Measurements from ENCODE around the gene SOS2.
A peak's percentile ranks its signal among the peaks of the same experiment; 100 is the strongest.

DNA sequence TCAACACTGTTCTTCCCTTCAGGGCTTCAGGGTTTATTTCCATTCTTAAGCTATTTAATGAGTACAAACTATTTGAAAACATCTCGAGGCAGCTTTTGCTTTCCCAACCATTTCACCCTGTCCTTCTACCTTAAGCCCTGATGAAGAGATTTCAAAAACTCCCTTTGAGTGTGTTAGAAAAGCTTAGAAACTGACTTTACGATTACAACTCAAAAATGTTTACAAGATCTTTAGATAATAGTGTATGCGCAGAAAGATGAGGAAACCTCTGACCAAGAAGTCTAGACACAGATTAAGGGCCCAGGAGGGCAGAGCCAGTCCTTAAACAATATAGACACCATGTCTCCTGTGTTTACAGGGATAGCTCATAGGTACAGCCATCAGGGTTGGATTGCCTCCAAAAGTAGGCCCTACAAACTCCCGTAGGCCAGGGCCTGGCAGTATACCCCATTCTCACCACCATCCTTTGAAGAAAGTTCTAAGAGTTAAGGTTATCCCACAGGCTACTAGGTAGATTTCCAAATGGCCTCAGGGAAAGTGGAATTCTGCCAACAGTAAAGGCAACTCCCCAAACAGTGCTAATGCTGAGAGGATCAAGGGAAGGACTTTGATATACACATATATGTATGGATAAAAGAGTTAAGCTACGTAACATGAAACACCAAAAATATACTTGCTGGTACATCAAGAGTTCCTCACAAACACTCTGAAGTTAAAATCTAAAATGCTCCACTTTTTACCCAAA, 11.4 kb upstream of the SOS2 start:
- TF ChIP-seq, protein P1, sequence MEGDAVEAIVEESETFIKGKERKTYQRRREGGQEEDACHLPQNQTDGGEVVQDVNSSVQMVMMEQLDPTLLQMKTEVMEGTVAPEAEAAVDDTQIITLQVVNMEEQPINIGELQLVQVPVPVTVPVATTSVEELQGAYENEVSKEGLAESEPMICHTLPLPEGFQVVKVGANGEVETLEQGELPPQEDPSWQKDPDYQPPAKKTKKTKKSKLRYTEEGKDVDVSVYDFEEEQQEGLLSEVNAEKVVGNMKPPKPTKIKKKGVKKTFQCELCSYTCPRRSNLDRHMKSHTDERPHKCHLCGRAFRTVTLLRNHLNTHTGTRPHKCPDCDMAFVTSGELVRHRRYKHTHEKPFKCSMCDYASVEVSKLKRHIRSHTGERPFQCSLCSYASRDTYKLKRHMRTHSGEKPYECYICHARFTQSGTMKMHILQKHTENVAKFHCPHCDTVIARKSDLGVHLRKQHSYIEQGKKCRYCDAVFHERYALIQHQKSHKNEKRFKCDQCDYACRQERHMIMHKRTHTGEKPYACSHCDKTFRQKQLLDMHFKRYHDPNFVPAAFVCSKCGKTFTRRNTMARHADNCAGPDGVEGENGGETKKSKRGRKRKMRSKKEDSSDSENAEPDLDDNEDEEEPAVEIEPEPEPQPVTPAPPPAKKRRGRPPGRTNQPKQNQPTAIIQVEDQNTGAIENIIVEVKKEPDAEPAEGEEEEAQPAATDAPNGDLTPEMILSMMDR (IDR thresholded peaks at IDR 0.05 in 2 of 3, conservative IDR thresholded peaks at IDR 0.05 in 1 of 3; ENCODE audit: borderline replicate concordance in 1 of 3, insufficient read depth in 1 of 3, low read depth in 2 of 3, low read length in 2 of 3), result no peak
- TF ChIP-seq POLR2AphosphoS5 (IDR thresholded peaks at IDR 0.05; ENCODE audit: low read depth, low read length) (no peak), YY1 (IDR thresholded peaks at IDR 0.05; ENCODE audit: extremely low read depth, insufficient replicate concordance, low read depth, low read length) (no peak), EZH2 (IDR thresholded peaks at IDR 0.05) (no peak), TCF7L2 (IDR thresholded peaks at IDR 0.05; ENCODE audit: borderline replicate concordance, extremely low read depth, insufficient read depth, insufficient read length) (peak; percentile 51), ZNF274 (IDR thresholded peaks at IDR 0.05; ENCODE audit: low read depth, low read length) (no peak)
- TF ChIP-seq, protein P2, sequence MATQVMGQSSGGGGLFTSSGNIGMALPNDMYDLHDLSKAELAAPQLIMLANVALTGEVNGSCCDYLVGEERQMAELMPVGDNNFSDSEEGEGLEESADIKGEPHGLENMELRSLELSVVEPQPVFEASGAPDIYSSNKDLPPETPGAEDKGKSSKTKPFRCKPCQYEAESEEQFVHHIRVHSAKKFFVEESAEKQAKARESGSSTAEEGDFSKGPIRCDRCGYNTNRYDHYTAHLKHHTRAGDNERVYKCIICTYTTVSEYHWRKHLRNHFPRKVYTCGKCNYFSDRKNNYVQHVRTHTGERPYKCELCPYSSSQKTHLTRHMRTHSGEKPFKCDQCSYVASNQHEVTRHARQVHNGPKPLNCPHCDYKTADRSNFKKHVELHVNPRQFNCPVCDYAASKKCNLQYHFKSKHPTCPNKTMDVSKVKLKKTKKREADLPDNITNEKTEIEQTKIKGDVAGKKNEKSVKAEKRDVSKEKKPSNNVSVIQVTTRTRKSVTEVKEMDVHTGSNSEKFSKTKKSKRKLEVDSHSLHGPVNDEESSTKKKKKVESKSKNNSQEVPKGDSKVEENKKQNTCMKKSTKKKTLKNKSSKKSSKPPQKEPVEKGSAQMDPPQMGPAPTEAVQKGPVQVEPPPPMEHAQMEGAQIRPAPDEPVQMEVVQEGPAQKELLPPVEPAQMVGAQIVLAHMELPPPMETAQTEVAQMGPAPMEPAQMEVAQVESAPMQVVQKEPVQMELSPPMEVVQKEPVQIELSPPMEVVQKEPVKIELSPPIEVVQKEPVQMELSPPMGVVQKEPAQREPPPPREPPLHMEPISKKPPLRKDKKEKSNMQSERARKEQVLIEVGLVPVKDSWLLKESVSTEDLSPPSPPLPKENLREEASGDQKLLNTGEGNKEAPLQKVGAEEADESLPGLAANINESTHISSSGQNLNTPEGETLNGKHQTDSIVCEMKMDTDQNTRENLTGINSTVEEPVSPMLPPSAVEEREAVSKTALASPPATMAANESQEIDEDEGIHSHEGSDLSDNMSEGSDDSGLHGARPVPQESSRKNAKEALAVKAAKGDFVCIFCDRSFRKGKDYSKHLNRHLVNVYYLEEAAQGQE (IDR thresholded peaks at IDR 0.05; ENCODE audit: low read depth), result no peak

Data from HCT116 (cell line).